Measurements from ENCODE around the gene TSPAN16. TPM values are rescaled to one million over a fixed set of nuclear protein-coding genes. Genes with fewer than 3 reads are reported as not detected.

The TSPAN16 gene
- total RNA-seq, 4 donors from 2014 or later = not detected

DNA sequence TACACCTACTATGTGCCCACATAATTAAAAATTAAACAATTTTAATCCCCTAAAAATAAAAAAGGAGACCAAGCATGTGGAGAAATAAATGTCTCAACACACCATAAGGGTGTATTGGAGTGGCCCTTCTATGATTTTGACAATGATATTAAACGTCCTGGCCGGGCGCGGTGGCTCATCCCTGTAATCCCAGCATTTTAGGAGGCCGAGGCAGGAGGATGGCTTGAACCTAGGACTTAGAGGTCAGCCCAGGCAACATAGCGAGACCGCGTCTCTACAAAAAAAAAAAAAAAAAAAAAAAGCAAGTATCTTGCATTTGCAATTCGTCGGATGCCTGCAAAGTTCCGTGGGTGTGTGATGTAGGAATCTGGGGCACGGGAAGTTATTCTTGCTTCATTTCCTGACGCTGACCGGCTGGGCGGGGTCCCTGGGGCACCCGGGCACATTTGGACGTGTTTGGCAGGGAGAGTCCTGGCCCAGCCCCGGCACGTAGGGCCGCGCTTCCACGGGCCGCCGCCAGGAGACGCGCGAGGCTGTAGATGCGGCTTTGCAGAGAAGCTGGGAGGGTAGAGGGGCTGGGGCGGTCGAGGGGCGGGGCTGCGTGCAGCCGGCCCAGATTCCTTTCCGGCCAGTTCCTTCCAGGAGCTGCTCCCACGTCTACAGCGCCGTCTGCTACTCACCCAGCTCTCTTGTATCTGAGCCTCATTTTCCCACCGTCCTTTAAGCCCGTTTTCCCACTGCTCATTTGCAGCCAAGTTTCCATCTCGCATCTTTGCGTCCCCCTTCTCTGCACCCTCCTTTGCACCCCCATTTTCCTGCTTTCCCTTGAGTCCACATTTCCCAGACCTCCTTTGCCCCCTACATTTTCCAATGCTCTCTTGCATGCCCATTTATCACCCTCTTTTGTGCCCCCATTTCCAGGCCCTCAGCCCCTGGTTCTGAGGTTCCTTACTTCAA is 2.2 kb upstream of the TSPAN16 start:
- WGBS, 2 donors (ENCODE audit: low coverage in 1 of 2) = 3 to 4% methylated on average over 14 to 26 of the region's 41 CpGs
- Histone ChIP-seq H3K27ac (peak overlapping the region in 3 of 4 donors; percentile 60 to 66 (median 64)), H3K27me3 (no peaks in the 10 kb centered on the region), H3K4me1 (peaks cover 0 to 26% (median 0%) of the 10 kb centered on the region in 3 donors), H3K9me3 (no peaks in the 10 kb centered on the region), H3K36me3 (no peaks in the 10 kb centered on the region), H3K4me3 (peak overlapping the region in 1 of 2 donors; percentile 33)
- peak; percentile 86 for TF ChIP-seq POLR2AphosphoS5 (IDR thresholded peaks at IDR 0.05)
- TF ChIP-seq POLR2A (IDR thresholded peaks at IDR 0.05) = no peak
- TF ChIP-seq, protein P1, sequence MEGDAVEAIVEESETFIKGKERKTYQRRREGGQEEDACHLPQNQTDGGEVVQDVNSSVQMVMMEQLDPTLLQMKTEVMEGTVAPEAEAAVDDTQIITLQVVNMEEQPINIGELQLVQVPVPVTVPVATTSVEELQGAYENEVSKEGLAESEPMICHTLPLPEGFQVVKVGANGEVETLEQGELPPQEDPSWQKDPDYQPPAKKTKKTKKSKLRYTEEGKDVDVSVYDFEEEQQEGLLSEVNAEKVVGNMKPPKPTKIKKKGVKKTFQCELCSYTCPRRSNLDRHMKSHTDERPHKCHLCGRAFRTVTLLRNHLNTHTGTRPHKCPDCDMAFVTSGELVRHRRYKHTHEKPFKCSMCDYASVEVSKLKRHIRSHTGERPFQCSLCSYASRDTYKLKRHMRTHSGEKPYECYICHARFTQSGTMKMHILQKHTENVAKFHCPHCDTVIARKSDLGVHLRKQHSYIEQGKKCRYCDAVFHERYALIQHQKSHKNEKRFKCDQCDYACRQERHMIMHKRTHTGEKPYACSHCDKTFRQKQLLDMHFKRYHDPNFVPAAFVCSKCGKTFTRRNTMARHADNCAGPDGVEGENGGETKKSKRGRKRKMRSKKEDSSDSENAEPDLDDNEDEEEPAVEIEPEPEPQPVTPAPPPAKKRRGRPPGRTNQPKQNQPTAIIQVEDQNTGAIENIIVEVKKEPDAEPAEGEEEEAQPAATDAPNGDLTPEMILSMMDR (IDR thresholded peaks at IDR 0.05) = peak; percentile 97 to 99 (median 98)
- no peak for TF ChIP-seq EP300 (IDR thresholded peaks at IDR 0.05)
- peak; percentile 95 for ATAC-seq

DNA sequence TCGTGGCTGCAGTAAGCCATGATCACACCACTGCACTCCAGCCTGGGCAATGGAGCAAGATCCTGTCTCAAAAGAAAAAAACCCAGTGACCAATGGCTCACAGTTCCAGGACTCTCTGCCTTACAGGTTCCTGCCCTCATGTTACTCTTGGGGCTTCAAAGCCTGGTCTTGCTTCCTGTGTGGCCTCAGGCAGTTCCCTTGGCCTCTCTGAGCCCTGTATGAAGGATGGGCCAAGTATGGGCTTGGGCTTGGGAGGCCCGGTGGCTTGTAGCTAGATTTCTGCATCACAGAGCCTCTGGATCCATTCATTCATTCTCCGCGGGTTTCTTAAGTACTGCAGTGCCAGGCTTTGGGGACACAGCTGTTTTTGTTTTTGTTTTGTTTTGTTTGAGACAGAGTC is 780 bp upstream of the TSPAN16 start:
- no peaks in the 10 kb centered on the region for H3K27me3 ChIP-seq
- TF ChIP-seq, protein P1 (IDR thresholded peaks at IDR 0.05) = no peak
- TF ChIP-seq POLR2A (IDR thresholded peaks at IDR 0.05) (no peak), EP300 (IDR thresholded peaks at IDR 0.05) (no peak), POLR2AphosphoS5 (IDR thresholded peaks at IDR 0.05) (no peak)
- no peak overlapping the region for H3K4me3 ChIP-seq
- peaks cover 0 to 26% (median 0%) of the 10 kb centered on the region in 3 donors for H3K4me1 ChIP-seq
- peak overlapping the region in 1 of 4 donors; percentile 60 for H3K27ac ChIP-seq
- 90 to 93% methylated on average over 3 of the region's 4 CpGs for WGBS, 2 donors (ENCODE audit: low coverage in 1 of 2)
- no peak for ATAC-seq
- H3K36me3 ChIP-seq = no peaks in the 10 kb centered on the region
- H3K9me3 ChIP-seq = no peaks in the 10 kb centered on the region

DNA sequence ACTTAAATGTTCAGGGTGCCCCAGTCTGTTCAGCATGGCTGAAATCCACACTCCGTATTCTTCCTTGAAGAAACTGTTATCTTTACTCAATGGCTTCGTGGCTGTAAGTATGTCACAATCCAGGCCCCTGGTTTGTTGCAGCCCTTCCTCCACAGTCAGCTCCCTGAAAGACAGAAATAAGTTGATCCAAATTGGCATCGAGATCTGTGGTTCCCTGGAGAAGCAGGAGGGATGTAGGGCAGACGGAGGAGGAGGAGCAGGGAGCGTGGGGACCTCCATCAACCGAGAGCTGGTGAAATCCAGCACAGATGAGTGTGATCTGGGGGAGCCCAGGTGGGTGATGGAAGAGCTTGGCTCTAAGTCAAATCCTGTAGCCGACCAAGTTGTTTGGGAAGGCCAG is 304 bp downstream of the TSPAN16 start:
- Histone ChIP-seq H3K27ac (peak overlapping the region in 3 of 4 donors; percentile 48 to 71 (median 66)), H3K9me3 (no peaks in the 10 kb centered on the region), H3K4me3 (no peak overlapping the region), H3K36me3 (no peaks in the 10 kb centered on the region), H3K4me1 (peaks cover 0 to 26% (median 0%) of the 10 kb centered on the region in 3 donors), H3K27me3 (no peaks in the 10 kb centered on the region)
- peak; percentile 40 for ATAC-seq
- no peak for TF ChIP-seq POLR2A (IDR thresholded peaks at IDR 0.05)
- TF ChIP-seq POLR2AphosphoS5 (IDR thresholded peaks at IDR 0.05) = peak; percentile 4
- WGBS, 2 donors (ENCODE audit: low coverage in 1 of 2) = 15 to 46% methylated on average over 5 of the region's 7 CpGs

DNA sequence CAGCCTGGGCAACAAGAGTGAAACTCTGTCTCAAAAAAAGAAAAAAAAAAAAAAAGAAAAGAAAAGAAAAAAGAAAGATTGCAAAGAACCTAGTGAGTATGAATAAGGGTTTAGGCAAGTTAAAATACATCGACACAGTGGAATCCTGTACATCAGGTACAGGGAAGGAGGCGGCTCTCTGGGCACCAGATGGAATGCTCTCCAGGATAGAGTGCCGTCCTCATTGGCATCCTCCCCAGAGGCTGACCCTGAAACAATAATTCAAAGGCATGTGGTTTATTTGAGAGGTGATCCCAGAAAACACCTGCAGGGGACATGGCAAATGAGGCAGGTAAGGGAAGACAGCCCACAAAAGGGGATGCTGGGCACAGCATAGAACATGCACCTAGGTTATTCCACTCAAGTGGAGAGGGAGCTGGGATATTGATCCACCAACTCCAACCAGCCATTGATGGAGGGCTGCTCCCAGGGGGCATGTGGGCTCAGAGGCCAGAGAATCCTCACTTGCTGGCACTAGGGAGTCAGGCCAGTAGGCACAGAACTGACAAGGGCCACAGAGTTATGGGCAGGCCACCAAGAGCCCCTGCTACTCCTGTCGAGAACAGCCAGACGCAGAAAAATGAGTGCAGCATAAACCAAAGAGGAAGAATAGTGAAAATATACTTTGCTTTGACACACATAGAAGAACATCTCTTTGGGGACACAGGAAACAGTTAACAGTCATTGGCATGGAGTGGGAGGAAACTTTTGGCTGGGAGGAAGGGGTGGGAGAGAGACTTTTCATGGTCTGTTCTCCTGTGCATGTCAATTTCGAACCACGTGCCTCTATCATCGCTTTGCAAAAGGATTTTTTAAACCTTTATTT is 4.2 kb downstream of the TSPAN16 start:
- ATAC-seq = no peak
- Histone ChIP-seq H3K27ac (no peak overlapping the region), H3K9me3 (no peaks in the 10 kb centered on the region), H3K4me3 (no peak overlapping the region), H3K4me1 (peaks cover 0 to 13% (median 0%) of the 10 kb centered on the region in 3 donors), H3K36me3 (no peaks in the 10 kb centered on the region), H3K27me3 (peaks cover 4% of the 10 kb centered on the region)
- 66 to 82% methylated on average over 8 of the region's 8 CpGs for WGBS, 2 donors (ENCODE audit: low coverage in 1 of 2)
- TF ChIP-seq, protein P1 (IDR thresholded peaks at IDR 0.05) = no peak
- TF ChIP-seq POLR2A (IDR thresholded peaks at IDR 0.05) = no peak
- TF ChIP-seq POLR2AphosphoS5 (IDR thresholded peaks at IDR 0.05) = no peak

DNA sequence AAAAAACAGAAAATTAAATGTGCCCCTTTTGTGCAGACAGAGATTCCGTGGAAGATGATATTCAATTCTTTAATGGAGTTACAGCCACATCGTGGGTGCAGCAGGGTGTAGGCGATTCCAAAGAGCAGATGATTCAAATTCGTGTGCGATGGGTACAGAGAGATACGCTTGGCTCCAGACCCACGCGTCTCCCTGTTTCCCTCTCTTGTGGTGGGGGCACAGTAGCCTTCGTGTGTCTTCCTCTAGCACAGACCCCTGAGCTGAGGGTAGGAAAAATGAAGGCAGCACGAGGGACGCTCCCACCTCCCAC is 4.8 kb downstream of the TSPAN16 start:
- Histone ChIP-seq H3K36me3 (no peaks in the 10 kb centered on the region), H3K27me3 (peaks cover 4% of the 10 kb centered on the region), H3K9me3 (no peaks in the 10 kb centered on the region), H3K4me1 (peaks cover 0 to 11% (median 0%) of the 10 kb centered on the region in 3 donors), H3K27ac (no peak overlapping the region), H3K4me3 (no peak overlapping the region)
- no peak for TF ChIP-seq POLR2AphosphoS5 (IDR thresholded peaks at IDR 0.05)
- TF ChIP-seq EP300 (IDR thresholded peaks at IDR 0.05) = no peak
- TF ChIP-seq, protein P1 (IDR thresholded peaks at IDR 0.05) = no peak
- TF ChIP-seq POLR2A (IDR thresholded peaks at IDR 0.05) = no peak
- ATAC-seq = no peak
- 79 to 83% methylated on average over 2 to 11 of the region's 11 CpGs for WGBS, 2 donors (ENCODE audit: low coverage in 1 of 2)

Data from gastroesophageal sphincter (tissue), 4 donors.